HepG2 (cell line): ENCODE results near the gene MYCBP2. TPM values are rescaled to one million over a fixed set of nuclear protein-coding genes. Genes with fewer than 3 reads are reported as not detected.
A peak's percentile ranks its signal among the peaks of the same experiment; 100 is the strongest.

ENCODE experiments used
- EP300 ChIP-seq, 3 experiments: sonication (generic) in 1 of 3; formaldehyde crosslinking in 1 of 3; IDR thresholded peaks; 2 replicates each; pipeline versions ENCODE4 v1.5.1 to v1.6.1; 2011 to 2020; ENCODE audit warnings: low read depth in 2 of 3, low read length in 2 of 3, borderline replicate concordance in 1 of 3, improper control_type of control experiment in 1 of 3, mild to moderate bottlenecking in 1 of 3, missing genetic modification reagents in 1 of 3, moderate library complexity in 1 of 3
- HMG20A ChIP-seq: IDR thresholded peaks from 2 replicates; pipeline ENCODE4 v1.6.1; 2016; ENCODE audit warnings: borderline replicate concordance
- HMGA1 ChIP-seq: sonication (generic); formaldehyde crosslinking; conservative IDR thresholded peaks from 2 replicates; pipeline ENCODE4 v1.4.0; 2020; ENCODE audit warnings: missing genetic modification reagents
- HOXA9 ChIP-seq: sonication (generic); formaldehyde crosslinking; IDR thresholded peaks from 2 replicates; pipeline ENCODE4 v1.8.1; 2022; ENCODE audit warnings: missing genetic modification reagents, mild to moderate bottlenecking, moderate library complexity, borderline replicate concordance
- MED1 ChIP-seq: sonication (generic); formaldehyde crosslinking; IDR thresholded peaks from 2 replicates; pipeline ENCODE4 v1.4.0; 2020; ENCODE audit warnings: missing genetic modification reagents
- MXI1 ChIP-seq: IDR thresholded peaks from 3 replicates; pipeline ENCODE4 v1.6.1; 2012; ENCODE audit warnings: low read depth, low read length, inconsistent platforms, borderline replicate concordance
- SMC3 ChIP-seq: IDR thresholded peaks from 2 replicates; pipeline ENCODE4 v1.6.1; 2011; ENCODE audit warnings: low read length, improper control_type of control experiment
- TOE1 ChIP-seq: sonication (generic); formaldehyde crosslinking; IDR thresholded peaks from 2 replicates; pipeline ENCODE4 v1.4.0; 2020; ENCODE audit warnings: mild to moderate bottlenecking, missing genetic modification reagents
- ZFP41 ChIP-seq: sonication (generic); formaldehyde crosslinking; IDR thresholded peaks from 2 replicates; pipeline ENCODE4 v1.4.0; 2020; ENCODE audit warnings: mild to moderate bottlenecking, missing genetic modification reagents, borderline replicate concordance
- ZIK1 ChIP-seq: sonication (generic); formaldehyde crosslinking; IDR thresholded peaks from 2 replicates; pipeline ENCODE4 v1.5.0; 2020; ENCODE audit warnings: mild to moderate bottlenecking, low read depth, missing genetic modification reagents, borderline replicate concordance
- ZNF512 ChIP-seq: sonication (generic); formaldehyde crosslinking; IDR thresholded peaks from 2 replicates; pipeline ENCODE4 v1.4.0; 2020; ENCODE audit warnings: mild to moderate bottlenecking, missing genetic modification reagents
- ZNF557 ChIP-seq: sonication (generic); formaldehyde crosslinking; IDR thresholded peaks from 2 replicates; pipeline ENCODE4 v1.4.0; 2020; ENCODE audit warnings: missing genetic modification reagents
- ZNF615 ChIP-seq: sonication (generic); formaldehyde crosslinking; IDR thresholded peaks from 2 replicates; pipeline ENCODE4 v1.5.0; 2020; ENCODE audit warnings: mild to moderate bottlenecking, missing genetic modification reagents, borderline replicate concordance
- polyA plus RNA-seq, 8 experiments: library from polyadenylated mRNA; depleted of rRNA in 3 of 8; stranded (reverse) in 7 of 8; unstranded in 1 of 8; fragments of >200 nt; fragmentation: Illumina TruSeq in 4 of 8; extraction: Trizol in 4 of 8; gene quantifications; 2 replicates each; pipeline versions ENCODE4 v1.2.1 to v1.2.3, GENCODE V29; 2011 to 2016; ENCODE audit warnings: low read depth in 4 of 8, missing spikeins in 1 of 8, mixed read lengths in 1 of 8; ENCODE audit not compliant: insufficient read depth in 1 of 8
- total RNA-seq, 5 experiments: library from RNA; depleted of rRNA; stranded (reverse); fragments of >200 nt; fragmentation: Illumina TruSeq; extraction: Trizol; gene quantifications; 2 replicates each; pipeline ENCODE4 v1.2.3, GENCODE V29; 2016; ENCODE audit warnings: low read depth in 1 of 5
- TF ChIP-seq, protein P1 (sequence below): sonication (generic); formaldehyde crosslinking; IDR thresholded peaks from 2 replicates; pipeline ENCODE4 v1.4.0; 2020; ENCODE audit warnings: missing genetic modification reagents, mild to moderate bottlenecking, borderline replicate concordance
- TF ChIP-seq, protein P2 (sequence below): sonication (generic); formaldehyde crosslinking; IDR thresholded peaks from 2 replicates; pipeline ENCODE4 v1.4.0; 2020; ENCODE audit warnings: mild to moderate bottlenecking, missing genetic modification reagents
- TF ChIP-seq, protein P3 (sequence below): sonication (generic); formaldehyde crosslinking; IDR thresholded peaks from 2 replicates; pipeline ENCODE4 v1.5.0; 2020; ENCODE audit warnings: mild to moderate bottlenecking, missing genetic modification reagents, moderate library complexity
- TF ChIP-seq, protein P4 (sequence below): sonication (generic); formaldehyde crosslinking; IDR thresholded peaks from 2 replicates; pipeline ENCODE4 v1.5.0; 2020; ENCODE audit warnings: missing genetic modification reagents

The MYCBP2 gene
- total and polyA plus RNA-seq, 2 of the 13 experiments (the other 11 are each of a cell fraction or from before 2014, with no cell fraction given), result 16.3 to 35.3 TPM

DNA sequence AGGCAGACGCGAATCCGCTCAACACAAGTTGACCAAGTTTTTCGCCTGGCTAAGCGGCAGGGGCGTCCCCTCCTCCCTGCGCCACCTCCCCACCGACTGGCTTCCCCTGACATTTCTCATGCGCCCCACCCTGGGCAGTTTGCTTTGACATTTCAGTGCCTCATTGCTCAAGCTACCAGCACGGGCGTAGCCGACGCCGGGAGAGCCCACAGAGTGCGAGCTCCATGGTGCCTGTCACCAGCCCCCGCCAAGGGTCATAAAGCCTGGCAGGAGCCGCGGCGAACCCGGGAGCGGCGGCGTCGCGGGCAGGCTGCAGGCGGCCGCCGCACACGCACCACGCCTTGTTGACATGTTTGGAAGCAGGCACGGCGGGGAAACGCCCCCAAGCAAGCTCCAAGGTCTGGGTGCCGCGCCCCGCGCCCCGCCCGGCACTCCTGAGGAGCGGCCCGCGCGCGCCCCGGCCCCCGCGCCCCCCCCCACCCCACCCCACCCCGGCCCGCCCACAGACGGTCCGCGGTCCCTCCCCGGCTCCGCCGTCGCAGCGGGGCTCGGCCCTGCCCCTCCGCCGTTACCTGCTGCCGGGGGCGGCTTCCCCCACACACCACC lies 300.5 kb downstream of the MYCBP2 start (continued):
- TF ChIP-seq EP300 (IDR thresholded peaks at IDR 0.05; ENCODE audit: low read depth in 2 of 2, low read length in 2 of 2), result no peak
- no peak for TF ChIP-seq EP300 (CRISPR knock-in tag; IDR thresholded peaks at IDR 0.05; ENCODE audit: borderline replicate concordance)
- no peak for TF ChIP-seq MED1 (CRISPR knock-in tag)
- no peak for TF ChIP-seq HOXA9 (CRISPR knock-in tag)
- TF ChIP-seq, protein P1, sequence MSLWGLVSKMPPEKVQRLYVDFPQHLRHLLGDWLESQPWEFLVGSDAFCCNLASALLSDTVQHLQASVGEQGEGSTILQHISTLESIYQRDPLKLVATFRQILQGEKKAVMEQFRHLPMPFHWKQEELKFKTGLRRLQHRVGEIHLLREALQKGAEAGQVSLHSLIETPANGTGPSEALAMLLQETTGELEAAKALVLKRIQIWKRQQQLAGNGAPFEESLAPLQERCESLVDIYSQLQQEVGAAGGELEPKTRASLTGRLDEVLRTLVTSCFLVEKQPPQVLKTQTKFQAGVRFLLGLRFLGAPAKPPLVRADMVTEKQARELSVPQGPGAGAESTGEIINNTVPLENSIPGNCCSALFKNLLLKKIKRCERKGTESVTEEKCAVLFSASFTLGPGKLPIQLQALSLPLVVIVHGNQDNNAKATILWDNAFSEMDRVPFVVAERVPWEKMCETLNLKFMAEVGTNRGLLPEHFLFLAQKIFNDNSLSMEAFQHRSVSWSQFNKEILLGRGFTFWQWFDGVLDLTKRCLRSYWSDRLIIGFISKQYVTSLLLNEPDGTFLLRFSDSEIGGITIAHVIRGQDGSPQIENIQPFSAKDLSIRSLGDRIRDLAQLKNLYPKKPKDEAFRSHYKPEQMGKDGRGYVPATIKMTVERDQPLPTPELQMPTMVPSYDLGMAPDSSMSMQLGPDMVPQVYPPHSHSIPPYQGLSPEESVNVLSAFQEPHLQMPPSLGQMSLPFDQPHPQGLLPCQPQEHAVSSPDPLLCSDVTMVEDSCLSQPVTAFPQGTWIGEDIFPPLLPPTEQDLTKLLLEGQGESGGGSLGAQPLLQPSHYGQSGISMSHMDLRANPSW (CRISPR knock-in tag), result no peak
- TF ChIP-seq, protein P2, sequence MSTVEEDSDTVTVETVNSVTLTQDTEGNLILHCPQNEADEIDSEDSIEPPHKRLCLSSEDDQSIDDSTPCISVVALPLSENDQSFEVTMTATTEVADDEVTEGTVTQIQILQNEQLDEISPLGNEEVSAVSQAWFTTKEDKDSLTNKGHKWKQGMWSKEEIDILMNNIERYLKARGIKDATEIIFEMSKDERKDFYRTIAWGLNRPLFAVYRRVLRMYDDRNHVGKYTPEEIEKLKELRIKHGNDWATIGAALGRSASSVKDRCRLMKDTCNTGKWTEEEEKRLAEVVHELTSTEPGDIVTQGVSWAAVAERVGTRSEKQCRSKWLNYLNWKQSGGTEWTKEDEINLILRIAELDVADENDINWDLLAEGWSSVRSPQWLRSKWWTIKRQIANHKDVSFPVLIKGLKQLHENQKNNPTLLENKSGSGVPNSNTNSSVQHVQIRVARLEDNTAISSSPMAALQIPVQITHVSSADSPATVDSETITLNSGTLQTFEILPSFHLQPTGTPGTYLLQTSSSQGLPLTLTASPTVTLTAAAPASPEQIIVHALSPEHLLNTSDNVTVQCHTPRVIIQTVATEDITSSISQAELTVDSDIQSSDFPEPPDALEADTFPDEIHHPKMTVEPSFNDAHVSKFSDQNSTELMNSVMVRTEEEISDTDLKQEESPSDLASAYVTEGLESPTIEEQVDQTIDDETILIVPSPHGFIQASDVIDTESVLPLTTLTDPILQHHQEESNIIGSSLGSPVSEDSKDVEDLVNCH (CRISPR knock-in tag), result no peak
- TF ChIP-seq ZNF512 (CRISPR knock-in tag), result no peak
- TF ChIP-seq HMGA1 (CRISPR knock-in tag), result no peak
- TF ChIP-seq MXI1, result peak; percentile 89; the same call in 2 of the 3 replicates
- TF ChIP-seq ZIK1 (CRISPR knock-in tag), result no peak
- TF ChIP-seq, protein P3, sequence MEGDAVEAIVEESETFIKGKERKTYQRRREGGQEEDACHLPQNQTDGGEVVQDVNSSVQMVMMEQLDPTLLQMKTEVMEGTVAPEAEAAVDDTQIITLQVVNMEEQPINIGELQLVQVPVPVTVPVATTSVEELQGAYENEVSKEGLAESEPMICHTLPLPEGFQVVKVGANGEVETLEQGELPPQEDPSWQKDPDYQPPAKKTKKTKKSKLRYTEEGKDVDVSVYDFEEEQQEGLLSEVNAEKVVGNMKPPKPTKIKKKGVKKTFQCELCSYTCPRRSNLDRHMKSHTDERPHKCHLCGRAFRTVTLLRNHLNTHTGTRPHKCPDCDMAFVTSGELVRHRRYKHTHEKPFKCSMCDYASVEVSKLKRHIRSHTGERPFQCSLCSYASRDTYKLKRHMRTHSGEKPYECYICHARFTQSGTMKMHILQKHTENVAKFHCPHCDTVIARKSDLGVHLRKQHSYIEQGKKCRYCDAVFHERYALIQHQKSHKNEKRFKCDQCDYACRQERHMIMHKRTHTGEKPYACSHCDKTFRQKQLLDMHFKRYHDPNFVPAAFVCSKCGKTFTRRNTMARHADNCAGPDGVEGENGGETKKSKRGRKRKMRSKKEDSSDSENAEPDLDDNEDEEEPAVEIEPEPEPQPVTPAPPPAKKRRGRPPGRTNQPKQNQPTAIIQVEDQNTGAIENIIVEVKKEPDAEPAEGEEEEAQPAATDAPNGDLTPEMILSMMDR, result no peak
- TF ChIP-seq SMC3, result no peak
- no peak for TF ChIP-seq ZFP41 (CRISPR knock-in tag)
- TF ChIP-seq ZNF557, result no peak
- TF ChIP-seq ZNF615, result no peak
- TF ChIP-seq HMG20A, result no peak
- TF ChIP-seq, protein P4, sequence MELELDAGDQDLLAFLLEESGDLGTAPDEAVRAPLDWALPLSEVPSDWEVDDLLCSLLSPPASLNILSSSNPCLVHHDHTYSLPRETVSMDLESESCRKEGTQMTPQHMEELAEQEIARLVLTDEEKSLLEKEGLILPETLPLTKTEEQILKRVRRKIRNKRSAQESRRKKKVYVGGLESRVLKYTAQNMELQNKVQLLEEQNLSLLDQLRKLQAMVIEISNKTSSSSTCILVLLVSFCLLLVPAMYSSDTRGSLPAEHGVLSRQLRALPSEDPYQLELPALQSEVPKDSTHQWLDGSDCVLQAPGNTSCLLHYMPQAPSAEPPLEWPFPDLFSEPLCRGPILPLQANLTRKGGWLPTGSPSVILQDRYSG (CRISPR knock-in tag), result no peak
- TF ChIP-seq TOE1, result no peak
